Hematopoietic multipotent progenitor cell treated with erythropoietin and hydrocortisone succinate and interleukin-3 and kit ligand, for 8 days (in vitro differentiated cells): Measurements from ENCODE around the gene SLC31A1.
"Not testable (repeated sequence)": the region's sequence is repeated elsewhere in the genome, so short reads cannot be mapped to it uniquely, and the experiment has no call there.

Experiments used
- DNase-seq: peaks from one replicate; pipeline ENCODE4 v3.0.0-alpha.2; 2015

Gene SLC31A1

GRCh38 chr9:113221800-113222481 lies 597 bp downstream of the SLC31A1 start:
- peak; percentile 69 for DNase-seq

GRCh38 chr9:113222482-113222841 lies 1.1 kb downstream of the SLC31A1 start:
- DNase-seq: no peak

DNA sequence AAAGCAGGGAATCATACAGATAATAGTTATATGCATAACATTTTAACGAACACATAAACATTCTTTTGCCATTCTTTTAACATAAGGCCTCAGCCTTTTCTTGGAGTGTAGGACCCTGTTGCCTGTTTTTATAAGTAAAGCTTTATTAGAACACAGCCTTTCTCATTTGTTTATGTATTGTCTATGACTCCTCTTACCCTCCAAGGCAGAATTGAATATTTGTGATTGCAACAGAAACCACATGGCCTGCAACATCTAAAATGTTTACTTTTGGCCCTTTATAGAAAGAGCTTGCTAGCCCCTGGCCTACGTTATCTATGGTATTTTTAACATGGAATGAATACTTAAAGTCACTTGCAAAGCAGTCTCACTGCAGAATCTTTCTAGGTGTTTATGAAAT lies 2.6 kb downstream of the SLC31A1 start:
- DNase-seq: no peak

DNA sequence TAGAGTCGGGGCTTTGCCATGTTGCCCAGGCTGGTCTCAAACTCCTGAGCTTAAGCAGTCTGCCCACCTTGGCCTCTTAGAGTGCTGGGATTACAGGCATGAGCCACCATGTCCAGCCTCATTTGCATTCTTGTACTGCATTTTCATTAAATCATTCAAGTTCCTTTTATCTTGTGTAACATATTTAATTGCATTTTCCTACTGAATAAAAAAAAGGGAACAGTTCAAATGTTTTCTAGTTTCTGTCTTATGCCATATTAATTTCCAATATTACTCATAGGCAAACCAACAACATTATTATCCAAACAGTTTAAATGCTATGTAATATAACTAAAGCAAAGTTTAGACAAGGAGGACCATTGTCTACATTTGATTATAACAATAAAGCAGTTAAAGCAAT lies 6.1 kb downstream of the SLC31A1 start:
- no peak for DNase-seq

GRCh38 chr9:113228130-113228665 lies 6.9 kb downstream of the SLC31A1 start:
- no peak for DNase-seq

GRCh38 chr9:113231701-113232100 lies 10.4 kb downstream of the SLC31A1 start:
- peak; percentile 74 for DNase-seq

GRCh38 chr9:113235701-113236255 lies 14.4 kb downstream of the SLC31A1 start:
- DNase-seq: not testable (repeated sequence)

DNA sequence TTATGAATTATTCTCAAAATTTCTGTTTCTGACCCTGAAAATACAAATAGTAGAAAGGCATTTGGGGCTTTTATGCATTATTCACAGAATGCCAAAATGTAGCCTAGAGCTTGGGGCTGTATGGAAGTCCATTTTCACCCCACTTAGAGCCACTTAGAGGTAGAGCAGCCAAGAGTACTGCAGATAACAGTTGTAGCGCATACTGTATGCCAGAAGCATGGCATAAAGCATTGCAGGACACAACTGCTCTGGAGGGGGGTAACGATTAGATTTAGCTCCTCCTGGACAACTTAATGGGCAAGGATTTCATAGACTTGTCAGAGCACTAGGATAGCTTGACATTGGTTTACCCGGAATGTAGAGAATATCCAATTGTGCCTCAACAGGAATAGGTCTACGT lies 15.7 kb downstream of the SLC31A1 start:
- DNase-seq: no peak

DNA sequence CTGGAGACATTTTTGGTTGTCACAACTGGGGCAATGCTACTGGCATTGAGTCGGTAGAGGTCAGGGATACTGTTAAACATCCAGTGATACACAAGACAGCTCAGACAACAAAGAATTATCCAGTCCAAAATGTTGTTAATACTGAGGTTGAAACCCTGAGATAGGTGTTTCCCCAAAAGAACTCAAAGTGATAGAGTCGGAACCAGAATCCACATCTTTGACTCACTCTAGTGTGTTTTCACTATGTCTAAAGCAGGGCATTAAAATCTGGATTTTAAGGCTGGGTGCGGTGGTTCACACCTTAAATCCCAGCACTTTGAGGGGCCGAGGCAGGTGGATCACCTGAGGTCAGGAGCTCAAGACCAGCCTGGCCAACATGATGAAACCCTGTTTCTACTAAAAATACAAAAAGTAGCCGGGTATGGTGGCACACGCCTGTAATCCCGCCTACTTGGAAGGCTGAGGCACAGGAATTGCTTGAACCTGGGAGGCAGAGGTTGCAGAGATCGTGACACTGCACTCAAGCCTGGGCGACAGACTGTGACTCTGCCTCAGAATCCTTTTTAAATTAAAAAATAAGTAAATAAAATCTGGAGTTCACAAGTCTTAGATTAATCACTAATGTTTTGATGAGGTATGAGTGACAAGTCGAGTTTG lies 17.0 kb downstream of the SLC31A1 start:
- DNase-seq: no peak

DNA sequence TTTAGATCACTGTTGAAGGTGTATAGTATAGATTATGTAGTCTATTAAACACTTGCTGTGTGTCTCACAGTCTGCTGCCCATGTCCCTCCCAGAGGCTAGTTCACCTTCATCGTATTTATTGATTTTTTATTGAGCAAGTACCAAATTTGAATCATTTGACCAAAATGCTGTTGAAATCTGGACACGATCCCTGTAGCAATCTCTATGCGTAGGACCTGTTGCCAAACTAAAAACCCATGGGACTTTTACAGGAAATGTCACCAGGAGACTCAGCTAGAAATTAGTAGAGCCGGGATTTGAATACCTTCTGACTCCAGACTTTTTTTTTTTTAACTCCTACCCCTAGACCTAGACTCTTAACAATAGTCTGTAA lies 17.5 kb downstream of the SLC31A1 start:
- no peak for DNase-seq

GRCh38 chr9:113241161-113241560 lies 19.8 kb downstream of the SLC31A1 start:
- no peak for DNase-seq

DNA sequence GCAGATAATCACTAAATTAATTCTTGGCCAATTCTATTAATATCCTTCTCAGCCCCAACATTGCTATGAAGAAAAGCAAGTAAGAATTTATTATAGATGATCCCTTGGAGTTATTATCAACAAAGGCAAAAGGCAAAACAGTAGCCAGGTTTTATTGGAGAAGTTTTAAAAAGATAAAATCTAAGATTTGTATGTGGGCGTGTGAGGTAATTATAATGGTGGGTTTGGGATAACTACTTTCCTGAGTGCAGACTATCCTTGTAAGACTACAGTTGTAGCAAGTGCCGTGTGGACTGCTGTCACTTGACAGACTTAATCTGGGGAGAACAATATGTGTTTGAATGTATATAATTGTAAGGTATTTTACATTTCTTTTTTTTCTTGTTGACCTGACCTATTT lies 23.2 kb downstream of the SLC31A1 start:
- DNase-seq: no peak

GRCh38 chr9:113245894-113246293 lies 24.6 kb downstream of the SLC31A1 start:
- DNase-seq: no peak

DNA sequence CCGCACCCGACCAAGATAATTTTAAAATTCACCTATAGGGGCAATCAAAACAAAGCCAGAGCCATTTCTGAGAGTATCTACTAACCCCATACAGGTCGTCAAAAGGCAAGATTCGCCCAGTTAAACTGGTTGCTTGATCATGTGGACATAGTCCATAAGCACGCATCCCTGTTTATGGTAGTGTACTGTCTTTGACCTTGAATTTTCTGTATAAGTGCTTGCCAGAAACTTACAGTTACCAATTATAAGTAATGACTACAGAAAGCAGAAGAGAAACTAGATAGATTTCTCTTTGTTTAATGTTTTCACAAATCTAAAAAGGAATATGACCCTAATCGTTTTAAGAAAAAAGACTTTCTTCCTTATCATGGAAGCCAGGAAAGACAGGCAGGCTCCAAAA lies 25.6 kb downstream of the SLC31A1 start:
- no peak for DNase-seq

GRCh38 chr9:113247640-113248039 lies 26.3 kb downstream of the SLC31A1 start:
- DNase-seq: no peak

DNA sequence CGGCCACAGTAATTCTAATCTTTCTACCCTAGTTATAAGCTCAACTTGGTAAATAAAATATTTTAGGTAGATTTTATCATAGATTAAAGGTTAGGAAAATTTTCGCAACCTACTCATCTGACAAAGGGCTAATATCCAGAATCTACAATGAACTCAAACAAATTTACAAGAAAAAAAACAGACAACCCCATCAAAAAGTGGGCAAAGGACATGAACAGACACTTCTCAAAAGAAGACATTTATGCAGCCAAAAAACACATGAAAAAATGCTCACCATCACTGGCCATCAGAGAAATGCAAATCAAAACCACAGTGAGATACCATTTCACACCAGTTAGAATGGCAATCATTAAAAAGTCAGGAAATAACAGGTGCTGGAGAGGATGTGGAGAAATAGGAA lies 28.3 kb downstream of the SLC31A1 start:
- DNase-seq: not testable (repeated sequence)

- no peak for DNase-seq
Measured at GRCh38 chr9:113250807-113251206, 29.5 kb downstream of the SLC31A1 start.

DNA sequence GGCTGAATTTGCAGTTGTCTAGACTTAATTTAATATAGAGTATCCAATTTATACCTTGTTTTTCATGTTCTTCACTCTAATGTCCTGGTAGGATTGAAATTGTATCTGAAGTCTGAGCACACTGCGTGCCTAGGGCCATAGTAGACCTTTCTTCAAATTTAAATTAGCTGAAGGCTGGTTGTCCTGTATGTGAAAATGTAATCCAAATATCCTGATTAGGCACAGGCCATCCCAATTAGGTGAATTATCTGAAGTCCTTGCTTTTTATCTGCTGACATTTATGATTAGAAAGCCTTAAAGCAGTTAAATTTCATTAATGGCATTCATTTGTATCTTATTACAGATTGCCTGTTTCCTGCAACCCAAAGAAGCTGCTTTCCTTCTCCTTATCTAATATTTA lies 33.6 kb downstream of the SLC31A1 start:
- DNase-seq: no peak

DNA sequence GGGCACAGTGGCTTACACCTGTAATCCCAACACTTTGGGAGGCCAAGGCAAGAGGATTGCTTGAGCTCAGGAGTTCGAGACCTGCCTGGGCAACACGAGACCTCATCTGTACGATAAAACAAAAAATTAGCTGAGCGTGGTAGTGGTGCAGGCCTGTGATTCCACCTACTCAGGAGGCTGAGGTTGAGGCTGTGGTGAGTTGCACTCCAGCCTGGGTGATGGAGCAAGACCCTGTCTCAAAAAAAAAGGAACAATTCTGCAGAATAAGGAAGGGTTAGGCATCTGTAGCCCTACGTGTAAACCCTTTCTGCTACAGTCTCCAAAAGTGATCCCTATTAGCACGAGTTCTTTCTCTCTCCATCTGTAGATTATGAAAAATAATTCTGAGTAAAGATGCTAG lies 34.1 kb downstream of the SLC31A1 start:
- no peak for DNase-seq

DNA sequence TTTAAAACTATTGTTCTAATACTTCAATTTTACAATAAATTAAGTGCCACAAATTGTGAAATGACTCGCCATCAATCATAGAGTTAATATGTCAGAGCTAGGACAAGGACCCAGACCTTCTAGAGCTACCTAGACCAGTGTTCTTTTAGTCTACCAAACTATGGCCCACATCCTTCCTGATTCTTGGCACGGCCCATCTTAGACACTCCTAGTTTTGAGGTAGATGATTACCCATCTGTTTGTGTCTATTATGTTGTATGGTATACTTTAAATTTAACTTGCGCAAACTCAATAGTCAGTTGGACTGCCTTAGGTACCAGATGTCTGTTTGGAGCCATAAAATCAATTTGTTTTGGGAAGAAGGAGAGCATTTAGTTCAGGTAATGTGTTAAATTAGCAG lies 36.5 kb downstream of the SLC31A1 start:
- no peak for DNase-seq

- DNase-seq: no peak
Measured at GRCh38 chr9:113258282-113258681, 36.9 kb downstream of the SLC31A1 start.

- DNase-seq: no peak
Measured at GRCh38 chr9:113261917-113262671, 40.8 kb downstream of the SLC31A1 start.

GRCh38 chr9:113266174-113266573 lies 44.8 kb downstream of the SLC31A1 start:
- DNase-seq: no peak
